VCaP (cell line): ENCODE data around the gene CXXC5.

Experiments used
- H3K27ac ChIP-seq: fragments of 450-650 bp; 2 replicates; pipeline ENCODE4 v1.5.1; 2017
- CTCF ChIP-seq: fragments of 450-650 bp; conservative IDR thresholded peaks from 2 replicates; pipeline ENCODE4 v1.5.1; 2017; ENCODE audit warnings: mild to moderate bottlenecking, moderate library complexity

Gene CXXC5

GRCh38 chr5:139688751-139689372, 40.7 kb downstream of the CXXC5 start:
- H3K27ac ChIP-seq, result no peak overlapping the region
- no peak for TF ChIP-seq CTCF

GRCh38 chr5:139689631-139690063, 41.5 kb downstream of the CXXC5 start:
- no peak overlapping the region for H3K27ac ChIP-seq

GRCh38 chr5:139690064-139690802, 42.1 kb downstream of the CXXC5 start:
- peak; percentile 73 for TF ChIP-seq CTCF
- no peak overlapping the region for H3K27ac ChIP-seq

More at GRCh38 chr5:139689631-139690063, 41.5 kb downstream of the CXXC5 start:
- no peak for TF ChIP-seq CTCF

- no peak for TF ChIP-seq CTCF
These were observed 42.9 kb downstream of the CXXC5 start for GRCh38 chr5:139690803-139691629.

GRCh38 chr5:139692148-139692547, 44.0 kb downstream of the CXXC5 start:
- no peak overlapping the region for H3K27ac ChIP-seq
- TF ChIP-seq CTCF, result no peak

More at GRCh38 chr5:139690803-139691629, 42.9 kb downstream of the CXXC5 start:
- no peak overlapping the region for H3K27ac ChIP-seq

- TF ChIP-seq CTCF, result no peak
- no peak overlapping the region for H3K27ac ChIP-seq
These were observed 44.6 kb downstream of the CXXC5 start for GRCh38 chr5:139692679-139693308.
